HG03280 (cell line): ENCODE results near the gene ACTRT2.

Experiments
- ATAC-seq: cut with Tn5 transposase; IDR thresholded peaks from one replicate; pipeline ENCODE4 v1.9.1; 2021; ENCODE audit warnings: mild to moderate bottlenecking, moderate library complexity; ENCODE audit not compliant: unreplicated experiment

ACTRT2 gene

GRCh38 chr1:3066250-3066711 is 45.0 kb downstream of the ACTRT2 start:
- no peak for ATAC-seq

- ATAC-seq: no peak
Observed at GRCh38 chr1:3066826-3067225, 45.6 kb downstream of the ACTRT2 start.

GRCh38 chr1:3067301-3067670 is 46.0 kb downstream of the ACTRT2 start:
- no peak for ATAC-seq

- ATAC-seq: no peak
Observed at GRCh38 chr1:3067671-3068563, 46.6 kb downstream of the ACTRT2 start.

GRCh38 chr1:3068564-3069431 is 47.5 kb downstream of the ACTRT2 start, which contains the start of gene PRDM16:
Gene PRDM16, plus strand, starts transcription at chr1:3069203. Its CDS starts 57 bp downstream, at chr1:3069260.
- no peak for ATAC-seq

- no peak for ATAC-seq
Observed at GRCh38 chr1:3069491-3070308, 48.4 kb downstream of the ACTRT2 start.

GRCh38 chr1:3070309-3070643 is 49.0 kb downstream of the ACTRT2 start:
- no peak for ATAC-seq

- no peak for ATAC-seq
Observed at GRCh38 chr1:3070644-3071564, 49.6 kb downstream of the ACTRT2 start.

- no peak for ATAC-seq
Observed at GRCh38 chr1:3071565-3072390, 50.5 kb downstream of the ACTRT2 start.
